Left lobe of liver (tissue), 2 donors: ENCODE measurements around the gene TEAD3. TPM values are rescaled to one million over a fixed set of nuclear protein-coding genes. Genes with fewer than 3 reads are reported as not detected.

Experiments used
- ATAC-seq: fragments of 200-7000 bp; cut with Tn5 transposase; one replicate; pipeline ENCODE4 v1.9.1; 2020; ENCODE audit warnings: mild to moderate bottlenecking, moderate library complexity
- DNase-seq: peaks from one replicate; pipeline ENCODE4 v3.0.0-alpha.2; 2020; ENCODE audit warnings: low spot score
- total RNA-seq: library from RNA; stranded (reverse); gene quantifications from one replicate; pipeline ENCODE4 v1.2.1, GENCODE V29; 2021
- donor health status: DM: no; HTN: no; CAD: no; lungs with moderate emphysema.
- donor health status: DM: no; HTN: yes; CAD: no.

The TEAD3 gene
- total RNA-seq, 1 donor from 2014 or later, result 6.3 TPM

GRCh38 chr6:35493307-35493983, 3.4 kb downstream of the TEAD3 start:
- DNase-seq (no peak), ATAC-seq (no peak)

DNA sequence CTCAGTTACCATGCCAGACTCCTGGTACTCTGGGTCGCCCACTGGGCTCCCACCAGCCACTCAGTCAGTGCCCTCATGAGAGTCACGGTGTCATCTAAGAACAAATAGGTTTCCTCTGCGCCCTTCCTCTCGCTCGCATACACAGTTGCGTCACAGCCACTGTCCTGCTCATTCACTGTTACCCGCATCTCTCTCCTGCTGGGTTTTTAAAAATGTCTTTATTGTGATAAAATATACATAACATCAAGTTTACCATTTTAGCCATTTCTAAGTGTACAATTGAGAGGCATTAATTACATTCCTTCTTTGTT, 4.0 kb downstream of the TEAD3 start:
- DNase-seq (no peak), ATAC-seq (no peak)

DNA sequence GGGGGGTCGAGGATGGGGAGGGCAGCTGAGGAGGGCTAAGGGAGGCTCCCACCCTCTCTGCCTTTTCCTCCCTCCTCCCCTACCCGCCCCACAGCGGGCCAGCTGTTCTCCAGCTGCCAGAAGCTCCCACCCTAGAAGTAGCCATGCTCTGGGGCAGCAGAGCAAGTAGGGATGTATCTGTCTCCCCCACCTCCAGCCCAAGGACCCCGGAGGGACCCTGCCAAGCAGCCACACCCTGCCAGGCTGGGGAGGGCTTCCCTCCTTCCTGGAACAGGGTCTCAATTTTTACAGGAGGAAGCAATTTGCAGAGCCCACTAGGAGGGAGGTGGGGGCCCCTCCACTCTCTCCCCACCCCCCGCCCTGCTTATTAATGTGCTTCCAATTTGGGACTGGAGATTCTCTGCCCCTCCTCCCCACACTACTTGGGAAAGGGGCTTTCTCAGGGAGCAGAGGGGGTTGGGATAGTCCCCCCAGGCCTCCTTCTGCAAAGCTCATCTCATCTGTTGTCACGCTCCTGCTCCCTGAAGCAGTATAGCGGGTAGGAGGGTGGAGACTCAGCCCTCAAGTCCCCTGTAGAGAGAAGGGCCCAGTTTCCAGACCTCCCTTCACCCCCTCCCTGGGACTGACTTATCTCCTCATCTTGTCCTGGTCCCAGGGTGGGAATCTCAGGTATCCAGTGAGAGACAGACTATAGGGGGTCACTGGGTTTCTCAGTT, 4.5 kb downstream of the TEAD3 start:
- ATAC-seq (no peak), DNase-seq (no peak)

DNA sequence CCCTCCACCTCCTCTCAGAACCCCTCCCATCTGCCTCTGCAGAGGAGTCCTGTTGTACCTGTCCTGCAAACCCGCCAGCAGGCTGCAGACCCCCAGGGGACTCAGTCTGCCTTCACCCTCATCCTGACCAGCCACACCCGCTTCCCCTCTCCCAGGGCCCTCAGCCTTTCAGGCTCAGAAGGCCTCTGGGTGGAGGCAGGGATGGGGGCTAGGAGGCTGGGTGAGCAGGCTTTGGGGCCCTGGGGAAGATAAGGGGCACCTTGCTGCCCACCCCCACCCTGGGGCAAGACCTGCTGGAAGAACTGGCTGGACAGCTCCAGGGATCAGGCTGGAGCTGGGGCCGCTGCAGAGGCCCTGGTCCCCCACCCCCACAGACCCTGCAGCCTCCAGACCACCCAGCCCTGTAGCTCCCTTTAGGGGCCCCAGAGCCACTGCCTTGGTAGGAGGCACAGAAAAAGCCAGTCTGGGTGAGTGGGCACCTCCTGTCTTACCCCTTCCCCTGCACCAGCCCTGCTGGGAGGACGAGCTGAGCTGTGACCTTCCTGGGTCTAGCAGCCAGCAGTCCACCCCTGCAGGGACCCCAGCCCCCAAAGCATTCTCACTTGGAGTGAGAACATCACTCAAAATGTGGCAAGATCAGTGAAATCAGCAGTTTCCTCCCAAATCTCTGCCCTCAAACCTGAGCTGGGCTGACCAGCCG, 5.2 kb downstream of the TEAD3 start:
- ATAC-seq (no peak), DNase-seq (no peak)

DNA sequence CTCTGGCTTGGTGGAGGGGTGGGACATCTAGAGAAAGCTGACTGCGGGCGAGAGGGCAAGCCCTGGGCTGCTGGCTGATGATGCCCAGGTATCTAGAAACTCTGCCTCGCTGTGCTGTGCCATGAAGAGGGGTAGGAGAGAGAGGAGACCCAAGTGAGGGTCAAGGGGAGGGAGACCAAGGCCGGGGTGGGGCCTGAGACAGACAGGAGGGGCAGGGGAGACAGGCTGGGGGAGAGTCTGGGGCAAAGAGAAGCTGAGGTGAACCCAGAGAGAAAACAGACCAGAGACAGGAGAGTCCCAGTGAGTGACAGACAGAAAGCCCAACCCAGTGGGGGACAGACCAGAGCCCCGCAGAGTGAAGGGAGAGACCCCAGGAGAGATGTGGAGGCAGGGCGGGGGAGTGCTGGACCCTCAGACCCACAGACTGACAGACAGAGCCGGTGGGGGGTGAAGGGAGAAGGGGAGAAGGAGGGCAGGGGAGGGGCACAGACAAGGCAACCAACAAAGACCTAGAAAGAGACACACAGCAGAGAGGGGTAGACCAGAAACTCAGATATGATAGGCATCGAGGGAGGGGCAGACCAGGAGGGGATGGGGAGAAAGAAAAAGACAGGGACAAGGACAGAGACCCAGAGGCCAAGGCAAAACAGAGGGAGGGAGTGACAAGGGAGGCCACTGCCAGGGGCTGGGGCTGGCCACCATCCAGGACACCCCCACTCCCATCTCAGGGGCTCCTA, 5.9 kb downstream of the TEAD3 start:
- ATAC-seq (no peak), DNase-seq (no peak)

DNA sequence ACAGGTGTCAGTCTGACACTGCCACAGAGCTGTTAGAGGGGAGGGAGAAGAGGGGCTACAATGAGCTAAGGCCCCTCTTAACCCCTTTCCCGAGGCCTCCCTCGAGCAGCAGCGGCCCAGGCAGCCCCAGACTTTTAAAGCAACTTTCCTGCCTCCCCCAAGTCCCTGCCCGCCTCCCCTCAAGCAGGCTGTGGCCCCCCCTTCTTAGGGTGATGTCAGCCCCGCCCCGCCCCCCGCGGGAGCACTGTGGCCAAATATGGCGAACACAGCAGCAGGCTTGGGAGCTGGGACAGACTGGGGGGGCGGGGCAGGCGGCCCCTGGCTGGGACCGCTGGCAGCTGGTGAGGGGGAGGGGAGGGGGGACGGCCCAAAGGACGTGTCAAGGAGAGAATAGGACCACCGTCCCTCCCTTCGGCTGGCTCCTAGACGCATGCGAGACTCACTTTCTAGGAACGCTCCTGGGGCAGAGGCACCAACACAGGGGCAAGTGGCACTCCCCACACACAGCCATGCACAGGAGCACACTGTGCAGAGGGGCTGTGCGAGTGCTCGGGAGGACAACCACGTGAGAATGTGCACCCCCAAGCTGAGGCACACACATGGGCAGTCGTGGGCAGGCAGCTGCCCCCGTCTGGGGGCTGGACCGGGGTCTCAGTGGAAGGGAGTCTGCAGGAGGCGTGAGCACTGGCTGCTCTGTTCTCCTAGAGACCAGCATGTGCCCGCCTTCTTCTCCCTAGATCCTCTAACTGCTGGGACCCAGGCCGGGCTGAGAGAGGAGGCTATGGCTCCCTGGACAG, 6.7 kb downstream of the TEAD3 start:
- no peak for DNase-seq

DNA sequence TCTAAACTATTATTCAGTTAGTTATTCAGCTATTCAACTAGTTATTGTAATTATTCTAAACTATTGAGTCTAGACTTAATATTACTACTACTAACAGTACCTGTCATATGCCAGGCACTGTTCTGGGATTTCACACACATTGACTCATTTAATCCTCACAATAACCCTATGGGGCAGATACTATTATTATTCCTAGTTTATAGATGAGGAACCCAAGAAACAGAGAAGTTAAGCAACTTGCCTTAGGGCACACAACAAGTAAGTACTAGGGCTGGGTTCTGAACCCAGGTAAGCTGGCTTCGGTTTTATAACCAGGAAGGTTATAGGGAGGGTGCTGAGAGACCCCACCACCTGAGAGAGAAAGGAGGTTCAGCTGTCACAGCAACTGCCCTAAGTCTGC, 7.8 kb downstream of the TEAD3 start:
- ATAC-seq, result no peak
- DNase-seq, result no peak

More for the DNA sequence above, 6.7 kb downstream of the TEAD3 start:
- ATAC-seq, result peak; percentile 18

GRCh38 chr6:35488517-35488862, 8.4 kb downstream of the TEAD3 start:
- no peak for DNase-seq
- ATAC-seq, result no peak

- peak; percentile 11 for ATAC-seq
- DNase-seq, result no peak
Observed at GRCh38 chr6:35487658-35488516, 9.0 kb downstream of the TEAD3 start.

- DNase-seq, result no peak
- ATAC-seq, result no peak
Observed at GRCh38 chr6:35486005-35486925, 10.6 kb downstream of the TEAD3 start.

DNA sequence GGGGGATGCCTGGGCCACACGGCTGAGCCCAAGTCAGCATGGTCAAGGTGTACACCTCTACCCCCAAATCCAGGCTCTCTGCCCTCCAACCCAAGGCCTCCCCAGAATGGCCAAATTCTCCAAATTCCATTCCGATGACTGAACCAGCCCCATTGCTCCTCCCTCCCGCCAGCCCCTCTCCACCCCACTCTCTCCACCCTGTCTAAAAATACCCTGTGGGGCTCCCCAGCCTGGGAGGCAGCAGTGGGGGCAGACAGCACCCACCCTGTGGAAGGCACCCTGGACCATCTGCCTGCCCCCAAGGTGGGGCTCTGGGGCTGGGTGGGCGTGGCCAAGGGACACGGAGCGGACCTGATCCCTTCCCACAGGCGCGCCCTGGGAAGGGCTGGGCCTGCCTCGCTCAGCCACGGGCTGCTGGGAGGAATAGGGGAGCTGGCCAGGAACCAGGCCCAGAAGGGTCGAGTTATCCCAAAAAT, 11.4 kb downstream of the TEAD3 start:
- DNase-seq, result no peak
- peak; percentile 6 for ATAC-seq

DNA sequence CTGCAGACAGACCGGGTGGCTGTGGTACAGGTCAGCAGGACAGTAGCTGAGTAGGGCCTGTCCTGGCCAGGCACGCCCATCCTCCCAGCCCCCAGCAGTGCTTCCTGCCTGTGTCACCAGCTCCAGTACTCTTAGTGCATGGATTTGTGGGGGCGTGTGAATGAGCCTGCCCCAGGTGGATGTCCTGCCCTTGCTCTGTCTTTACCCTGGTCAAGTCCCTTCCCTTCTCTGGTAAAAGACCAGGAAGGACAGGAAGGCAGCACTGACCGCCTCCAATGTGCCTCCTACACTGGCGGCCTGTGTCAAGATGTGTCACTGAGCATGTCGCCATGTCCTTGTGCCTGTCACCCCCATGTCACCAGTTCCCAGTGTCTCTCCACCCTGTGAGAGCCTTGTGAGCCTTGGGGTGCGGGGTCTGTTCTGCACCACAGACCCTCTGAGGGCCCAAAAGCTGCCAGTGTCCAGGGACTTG, 11.9 kb downstream of the TEAD3 start:
- ATAC-seq (no peak), DNase-seq (no peak)

DNA sequence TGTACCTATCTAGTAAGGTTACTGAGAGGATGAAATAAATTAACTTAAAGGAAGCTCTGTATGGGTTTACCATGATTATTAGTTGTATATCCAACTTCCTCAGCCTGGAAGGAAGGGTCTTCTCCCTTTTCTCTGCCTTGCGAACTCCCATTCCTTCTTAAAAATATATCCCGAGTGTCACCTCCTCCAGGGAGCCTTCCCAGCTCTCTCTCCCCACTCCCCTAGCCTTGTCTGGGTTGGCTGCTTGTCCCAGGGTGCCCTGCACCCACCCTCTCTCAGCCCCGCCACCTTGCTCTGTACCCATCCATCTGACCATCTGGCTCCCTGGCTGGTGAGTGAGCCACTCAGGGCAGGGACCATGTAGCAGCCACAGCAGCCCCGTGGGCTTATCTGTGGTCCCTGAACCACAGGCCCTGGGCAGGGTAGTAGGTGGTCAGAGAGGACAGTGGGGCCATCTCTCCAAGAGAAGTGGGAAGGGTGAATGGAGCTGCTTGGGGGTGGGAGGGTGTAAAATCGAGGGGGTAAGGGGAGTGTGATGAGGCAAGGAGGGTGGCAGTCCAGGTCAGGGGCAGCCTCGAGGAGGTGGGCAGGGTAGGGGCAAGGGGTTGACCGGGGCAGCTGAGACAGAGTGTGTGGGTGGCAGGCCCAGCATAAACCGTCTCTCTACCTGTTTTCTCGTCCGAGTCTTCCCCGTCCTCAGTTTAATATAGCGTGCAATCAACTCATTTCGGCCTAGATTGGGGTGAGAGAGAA, 12.8 kb downstream of the TEAD3 start:
- DNase-seq (no peak), ATAC-seq (no peak)

GRCh38 chr6:35483490-35483889, 13.4 kb downstream of the TEAD3 start:
- no peak for ATAC-seq

DNA sequence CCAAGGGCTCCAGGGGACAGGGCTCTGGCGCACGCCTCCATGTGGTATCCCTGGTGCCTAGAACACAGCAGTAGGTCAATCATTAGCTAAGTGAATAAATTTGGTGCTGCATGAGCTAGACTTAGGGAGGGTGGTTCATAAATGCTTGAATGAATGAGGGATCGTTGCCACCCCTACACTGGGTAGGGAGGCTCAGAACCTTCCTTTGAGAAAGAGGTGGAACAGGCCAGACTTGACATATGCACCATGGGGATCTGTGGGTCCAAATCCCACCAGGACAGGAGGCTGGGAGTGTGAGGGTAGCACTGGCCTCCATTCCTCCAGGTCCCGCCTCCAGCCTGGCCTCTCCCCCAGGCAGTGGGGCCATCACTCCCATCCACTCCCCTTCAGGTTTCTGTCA, 13.8 kb downstream of the TEAD3 start:
- DNase-seq (no peak), ATAC-seq (no peak)

More at GRCh38 chr6:35483490-35483889, 13.4 kb downstream of the TEAD3 start:
- no peak for DNase-seq

DNA sequence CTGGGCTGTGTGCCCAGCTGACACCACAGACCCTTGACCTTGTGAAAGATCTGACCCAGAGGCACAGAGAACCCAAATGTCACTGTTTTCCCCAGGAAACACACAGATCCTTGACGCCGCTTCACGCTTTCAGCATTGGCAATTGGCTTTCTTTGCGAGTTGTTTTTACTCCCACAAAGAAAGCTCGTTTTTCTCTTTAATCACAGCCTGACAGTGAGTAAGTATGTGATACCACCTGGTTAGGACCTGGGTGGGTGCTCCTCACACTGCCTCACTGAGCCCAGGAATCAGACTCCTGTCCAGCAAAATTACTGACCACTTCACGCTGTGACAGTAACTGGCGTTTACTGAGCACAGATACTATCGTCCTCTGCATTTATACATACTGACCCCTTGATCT, 15.7 kb downstream of the TEAD3 start:
- peak; percentile 27 for ATAC-seq
- no peak for DNase-seq

GRCh38 chr6:35480176-35480575, 16.7 kb downstream of the TEAD3 start:
- DNase-seq (no peak), ATAC-seq (no peak)

GRCh38 chr6:35478259-35478658, 18.6 kb downstream of the TEAD3 start:
- ATAC-seq, result no peak
- no peak for DNase-seq
